ENCODE measurements around the gene NAMPT.

- TF ChIP-seq CTCF (IDR thresholded peaks at IDR 0.05): no peak
- TF ChIP-seq POLR2AphosphoS5 (IDR thresholded peaks at IDR 0.05): no peak
- TF ChIP-seq POLR2A (IDR thresholded peaks at IDR 0.05): no peak
Observed at GRCh38 chr7:106269254-106269961, 15.4 kb downstream of the NAMPT start.

Data from suprapubic skin (tissue), 4 donors.